ENCODE data around the gene GDPGP1. TPM values are rescaled to one million over a fixed set of nuclear protein-coding genes. Genes with fewer than 3 reads are reported as not detected.

GDPGP1 gene
- total RNA-seq, 2 experiments from 2014 or later: 7.5 to 8.3 TPM

- peaks cover 44% of the 10 kb centered on the region for H3K4me1 Mint-ChIP-seq (ENCODE audit: low read depth)
- H3K36me3 ChIP-seq (ENCODE audit: insufficient read depth, low read length): peaks cover 67% of the 10 kb centered on the region
- ATAC-seq (ENCODE audit: poor library complexity) (no peak), DNase-seq (no peak)
- H3K4me1 ChIP-seq (ENCODE audit: insufficient read depth, low read length): peaks cover 56% of the 10 kb centered on the region
- H3K4me3 ChIP-seq (ENCODE audit: low read length): no peak overlapping the region
- peak overlapping the region in 1 of 2 donors; percentile 12 for H3K27ac ChIP-seq (ENCODE audit: low read depth in 1 of 2, low read length in 2 of 2)
- no peaks in the 10 kb centered on the region for H3K9me3 ChIP-seq (ENCODE audit: control insufficient read depth in 1 of 2, insufficient read depth in 1 of 2, low read length in 2 of 2)
- no peaks in the 10 kb centered on the region for H3K27me3 Mint-ChIP-seq
- peaks cover 52% of the 10 kb centered on the region for H3K36me3 Mint-ChIP-seq (ENCODE audit: low read depth)
- no peaks in the 10 kb centered on the region for H3K9me3 Mint-ChIP-seq
- H3K4me3 Mint-ChIP-seq: peak overlapping the region; percentile 76
- peak overlapping the region; percentile 99 for H3K27ac Mint-ChIP-seq
- POLR2A ChIA-PET: no interaction called here
- H3K27me3 ChIP-seq (ENCODE audit: control insufficient read depth in 1 of 2, insufficient read depth in 2 of 2, low read length in 2 of 2): no peaks in the 10 kb centered on the region
- CTCF ChIA-PET: no interaction called here
- intact Hi-C loops (cut with DNase I, micrococcal nuclease): no loop called here
- TF ChIP-seq, protein P1, sequence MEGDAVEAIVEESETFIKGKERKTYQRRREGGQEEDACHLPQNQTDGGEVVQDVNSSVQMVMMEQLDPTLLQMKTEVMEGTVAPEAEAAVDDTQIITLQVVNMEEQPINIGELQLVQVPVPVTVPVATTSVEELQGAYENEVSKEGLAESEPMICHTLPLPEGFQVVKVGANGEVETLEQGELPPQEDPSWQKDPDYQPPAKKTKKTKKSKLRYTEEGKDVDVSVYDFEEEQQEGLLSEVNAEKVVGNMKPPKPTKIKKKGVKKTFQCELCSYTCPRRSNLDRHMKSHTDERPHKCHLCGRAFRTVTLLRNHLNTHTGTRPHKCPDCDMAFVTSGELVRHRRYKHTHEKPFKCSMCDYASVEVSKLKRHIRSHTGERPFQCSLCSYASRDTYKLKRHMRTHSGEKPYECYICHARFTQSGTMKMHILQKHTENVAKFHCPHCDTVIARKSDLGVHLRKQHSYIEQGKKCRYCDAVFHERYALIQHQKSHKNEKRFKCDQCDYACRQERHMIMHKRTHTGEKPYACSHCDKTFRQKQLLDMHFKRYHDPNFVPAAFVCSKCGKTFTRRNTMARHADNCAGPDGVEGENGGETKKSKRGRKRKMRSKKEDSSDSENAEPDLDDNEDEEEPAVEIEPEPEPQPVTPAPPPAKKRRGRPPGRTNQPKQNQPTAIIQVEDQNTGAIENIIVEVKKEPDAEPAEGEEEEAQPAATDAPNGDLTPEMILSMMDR (IDR thresholded peaks at IDR 0.05): no peak
These were observed 5.0 kb upstream of the GDPGP1 start for GRCh38 chr15:90228960-90229359.

GRCh38 chr15:90230071-90230494, 3.9 kb upstream of the GDPGP1 start:
- Mint-ChIP-seq H3K4me3 (peak overlapping the region; percentile 76), H3K36me3 (ENCODE audit: low read depth) (peaks cover 59% of the 10 kb centered on the region), H3K4me1 (ENCODE audit: low read depth) (peaks cover 54% of the 10 kb centered on the region), H3K9me3 (no peaks in the 10 kb centered on the region), H3K27ac (peak overlapping the region; percentile 99), H3K27me3 (no peaks in the 10 kb centered on the region)
- DNase-seq: no peak
- H3K4me1 ChIP-seq (ENCODE audit: insufficient read depth, low read length): peaks cover 65% of the 10 kb centered on the region
- peak overlapping the region; percentile 97 to 99 for H3K27ac ChIP-seq (ENCODE audit: low read depth in 1 of 2, low read length in 2 of 2)
- no peaks in the 10 kb centered on the region for H3K9me3 ChIP-seq (ENCODE audit: control insufficient read depth in 1 of 2, insufficient read depth in 1 of 2, low read length in 2 of 2)
- TF ChIP-seq, protein P1 (IDR thresholded peaks at IDR 0.05): no peak
- peak overlapping the region; percentile 89 for H3K4me3 ChIP-seq (ENCODE audit: low read length)
- ChIA-PET CTCF (interaction anchor here (0.9 kb wide), 1 partner anchor 57 kb away, joined by 3 read pairs; no protein-coding TSS in a partner anchor), POLR2A (interaction anchor here (1.0 to 5.1 kb wide), 6 partner anchors 10 to 702 kb away, joined by 3 to 97 read pairs (median 13); partner anchors contain the start of genes HDDC3, SEMA4B and TTLL13)
- H3K27me3 ChIP-seq (ENCODE audit: control insufficient read depth in 1 of 2, insufficient read depth in 2 of 2, low read length in 2 of 2): no peaks in the 10 kb centered on the region
- no peak for ATAC-seq (ENCODE audit: poor library complexity)
- peaks cover 57% of the 10 kb centered on the region for H3K36me3 ChIP-seq (ENCODE audit: insufficient read depth, low read length)
- intact Hi-C loops (cut with DNase I, micrococcal nuclease): loop anchor here (1.0 to 10.0 kb wide), 7 partner anchors 29 to 335 kb away; partner anchors contain the start of genes AP3S2 (in 1 of the 2), IDH2 (in 1 of the 2), IQGAP1 (in 1 of the 2) and NGRN (in 1 of the 2)

DNA sequence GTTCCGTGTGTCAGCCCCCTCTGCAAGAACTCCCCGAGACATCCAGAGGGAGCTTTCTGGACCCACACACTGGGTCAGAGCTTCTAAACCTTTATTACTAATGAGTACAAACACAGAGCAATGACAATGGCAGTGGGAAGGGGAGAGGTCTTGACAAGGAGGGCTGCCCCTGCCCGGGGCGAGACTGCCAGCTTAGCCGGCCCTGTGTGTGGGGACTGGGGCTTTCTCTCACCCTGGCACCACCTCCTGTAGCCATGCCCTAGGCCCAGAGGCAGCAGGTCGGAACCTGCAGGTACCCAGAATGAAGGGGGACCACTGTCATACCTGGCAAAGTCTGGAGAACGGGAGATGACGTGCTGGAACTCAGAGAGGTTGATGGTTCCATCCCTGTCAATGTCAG, 3.4 kb upstream of the GDPGP1 start:
- peaks cover 57% of the 10 kb centered on the region for H3K36me3 Mint-ChIP-seq (ENCODE audit: low read depth)
- Histone ChIP-seq H3K4me1 (ENCODE audit: insufficient read depth, low read length) (peaks cover 67% of the 10 kb centered on the region), H3K36me3 (ENCODE audit: insufficient read depth, low read length) (peaks cover 51% of the 10 kb centered on the region), H3K27me3 (ENCODE audit: control insufficient read depth in 1 of 2, insufficient read depth in 2 of 2, low read length in 2 of 2) (no peaks in the 10 kb centered on the region), H3K4me3 (ENCODE audit: low read length) (peak overlapping the region; percentile 89), H3K9me3 (ENCODE audit: control insufficient read depth in 1 of 2, insufficient read depth in 1 of 2, low read length in 2 of 2) (no peaks in the 10 kb centered on the region), H3K27ac (ENCODE audit: low read depth in 1 of 2, low read length in 2 of 2) (peak overlapping the region; percentile 97 to 99)
- intact Hi-C loops (cut with DNase I, micrococcal nuclease): loop anchor here (1.0 to 10.0 kb wide), 7 partner anchors 29 to 336 kb away; partner anchors contain the start of genes AP3S2 (in 1 of the 2), IDH2 (in 1 of the 2), IQGAP1 (in 1 of the 2) and NGRN (in 1 of the 2)
- POLR2A ChIA-PET: interaction anchor here (0.7 to 5.1 kb wide), 10 partner anchors 10 to 704 kb away, joined by 3 to 97 read pairs (median 12); partner anchors contain the start of genes HDDC3, IDH2, NGRN and SEMA4B
- peaks cover 56% of the 10 kb centered on the region for H3K4me1 Mint-ChIP-seq (ENCODE audit: low read depth)
- no peaks in the 10 kb centered on the region for H3K9me3 Mint-ChIP-seq
- TF ChIP-seq, protein P1 (IDR thresholded peaks at IDR 0.05): no peak
- peak overlapping the region; percentile 93 for H3K4me3 Mint-ChIP-seq
- H3K27ac Mint-ChIP-seq: peak overlapping the region; percentile 99
- ATAC-seq (ENCODE audit: poor library complexity): no peak
- DNase-seq: no peak
- H3K27me3 Mint-ChIP-seq: no peaks in the 10 kb centered on the region
- CTCF ChIA-PET: interaction anchor here (0.9 to 1.4 kb wide), 2 partner anchors 35 to 57 kb away, joined by 3 to 4 read pairs; partner anchors contain the start of gene NGRN
